GM23338 (cell line): ENCODE results near the gene SLC17A7. TPM values are rescaled to one million over a fixed set of nuclear protein-coding genes. Genes with fewer than 3 reads are reported as not detected.

Experiments used
- ATAC-seq: fragments of 200-7000 bp; cut with Tn5 transposase; 3 replicates; pipeline ENCODE4 v1.9.1; 2020
- DNase-seq: peaks from one replicate; pipeline ENCODE4 v3.0.0-alpha.2; 2015; ENCODE audit warnings: low spot score
- H2AFZ ChIP-seq: fragments of 200-600 bp; sonication (generic); 2 replicates; pipeline ENCODE4 v1.8.0; 2016; ENCODE audit warnings: antibody characterized with exemption, mild to moderate bottlenecking, moderate library complexity
- H3F3A ChIP-seq: fragments of 200-600 bp; sonication (generic); replicated peaks from 2 replicates; pipeline ENCODE4 v1.8.0; 2017; ENCODE audit warnings: antibody characterized with exemption, mixed run types, low read depth
- H3K27ac ChIP-seq: fragments of 200-600 bp; sonication (generic); 2 replicates; pipeline ENCODE4 v1.6.1; 2016; ENCODE audit warnings: low read depth
- H3K27me3 ChIP-seq: fragments of 200-600 bp; sonication (generic); 2 replicates; pipeline ENCODE4 v1.8.0; 2016; ENCODE audit warnings: mild to moderate bottlenecking, mixed run types, moderate library complexity; ENCODE audit not compliant: insufficient read depth
- H3K36me3 ChIP-seq: fragments of 200-600 bp; sonication (generic); 2 replicates; pipeline ENCODE4 v1.8.0; 2016; ENCODE audit warnings: mild to moderate bottlenecking; ENCODE audit not compliant: insufficient read depth
- H3K4me1 ChIP-seq: fragments of 200-600 bp; sonication (generic); 2 replicates; pipeline ENCODE4 v1.8.0; 2016; ENCODE audit warnings: mild to moderate bottlenecking, moderate library complexity; ENCODE audit not compliant: insufficient read depth
- H3K4me2 ChIP-seq: fragments of 200-600 bp; sonication (generic); 2 replicates; pipeline ENCODE4 v1.7.1; 2017; ENCODE audit warnings: mixed run types
- H3K4me3 ChIP-seq: fragments of 200-600 bp; sonication (generic); 2 replicates; pipeline ENCODE4 v1.6.1; 2016; ENCODE audit warnings: mixed run types
- H3K79me2 ChIP-seq: fragments of 200-600 bp; sonication (generic); replicated peaks from 2 replicates; pipeline ENCODE4 v1.8.0; 2017; ENCODE audit warnings: mild to moderate bottlenecking; ENCODE audit not compliant: insufficient read depth
- H3K9me2 ChIP-seq: fragments of 200-600 bp; sonication (generic); 2 replicates; pipeline ENCODE4 v1.8.0; 2017; ENCODE audit not compliant: insufficient read depth
- H4K20me1 ChIP-seq: fragments of 200-600 bp; sonication (generic); replicated peaks from 2 replicates; pipeline ENCODE4 v1.8.0; 2017; ENCODE audit warnings: mild to moderate bottlenecking; ENCODE audit not compliant: insufficient read depth
- H3K27ac Mint-ChIP-seq: 2 replicates; pipeline ENCODE4 v1.8.0; 2020; ENCODE audit warnings: inconsistent platforms, mild to moderate bottlenecking, moderate library complexity, mixed read lengths
- H3K27me3 Mint-ChIP-seq: 3 replicates; pipeline ENCODE4 v1.8.0; 2022; ENCODE audit warnings: low read depth, mild to moderate bottlenecking, moderate library complexity, mixed read lengths, inconsistent platforms; ENCODE audit not compliant: insufficient read depth, poor library complexity
- H3K36me3 Mint-ChIP-seq: 3 replicates; pipeline ENCODE4 v1.8.0; 2021; ENCODE audit warnings: low read depth, mild to moderate bottlenecking, inconsistent platforms, moderate library complexity, mixed read lengths
- H3K4me1 Mint-ChIP-seq: 3 replicates; pipeline ENCODE4 v1.8.0; 2020; ENCODE audit warnings: mild to moderate bottlenecking, inconsistent platforms, mixed read lengths
- H3K4me3 Mint-ChIP-seq: 3 replicates; pipeline ENCODE4 v1.8.0; 2021; ENCODE audit warnings: moderate library complexity, mild to moderate bottlenecking, inconsistent platforms, mixed read lengths
- H3K9me3 Mint-ChIP-seq: 3 replicates; pipeline ENCODE4 v1.8.0; 2020; ENCODE audit warnings: moderate library complexity, mild to moderate bottlenecking, inconsistent platforms, mixed read lengths
- CREB1 ChIP-seq: fragments of 250-450 bp; sonication (Bioruptor Pico); IDR thresholded peaks from 2 replicates; pipeline ENCODE4 v1.5.0; 2020; ENCODE audit warnings: low read depth, mild to moderate bottlenecking, moderate library complexity
- CTCF ChIP-seq, 2 experiments: fragments of 200-600 bp in 1 of 2; sonication (generic) in 1 of 2; conservative IDR thresholded peaks; 2 replicates each; pipeline versions ENCODE4 v1.5.1 to v1.6.1; 2016 to 2017; ENCODE audit warnings: antibody characterized with exemption in 2 of 2, low read depth in 2 of 2, mild to moderate bottlenecking in 2 of 2, moderate library complexity in 1 of 2
- ETS1 ChIP-seq: IDR thresholded peaks from 2 replicates; pipeline ENCODE4 v1.6.1; 2016; ENCODE audit warnings: antibody characterized with exemption
- EZH2 ChIP-seq: fragments of 200-600 bp; sonication (generic); IDR thresholded peaks from one replicate; pipeline ENCODE4 v1.8.0; 2017; ENCODE audit warnings: antibody characterized with exemption, mild to moderate bottlenecking, low read depth; ENCODE audit not compliant: unreplicated experiment
- EZH2phosphoT487 ChIP-seq: fragments of 200-600 bp; sonication (generic); IDR thresholded peaks from one replicate; pipeline ENCODE4 v1.8.1; 2018; ENCODE audit warnings: antibody characterized with exemption; ENCODE audit not compliant: unreplicated experiment
- JUNB ChIP-seq: IDR thresholded peaks from one replicate; pipeline ENCODE4 v1.6.1; 2016; ENCODE audit warnings: antibody characterized with exemption; ENCODE audit not compliant: unreplicated experiment
- NANOG ChIP-seq: IDR thresholded peaks from 2 replicates; pipeline ENCODE4 v1.6.1; 2016; ENCODE audit warnings: antibody characterized with exemption, borderline replicate concordance
- POLR2AphosphoS5 ChIP-seq: IDR thresholded peaks from 2 replicates; pipeline ENCODE4 v1.6.1; 2016; ENCODE audit warnings: antibody characterized with exemption, low read depth
- REST ChIP-seq: IDR thresholded peaks from one replicate; pipeline ENCODE4 v1.6.1; 2018; ENCODE audit warnings: antibody characterized with exemption; ENCODE audit not compliant: unreplicated experiment
- STAT1 ChIP-seq: IDR thresholded peaks from one replicate; pipeline ENCODE4 v1.6.1; 2016; ENCODE audit warnings: antibody characterized with exemption; ENCODE audit not compliant: unreplicated experiment
- ZNF114 ChIP-seq: fragments of 250-450 bp; sonication (Bioruptor Pico); IDR thresholded peaks from 2 replicates; pipeline ENCODE4 v1.5.0; 2020; ENCODE audit warnings: mild to moderate bottlenecking, moderate library complexity
- ZNF331 ChIP-seq: fragments of 250-450 bp; sonication (Bioruptor Pico); IDR thresholded peaks from 2 replicates; pipeline ENCODE4 v1.5.0; 2020; ENCODE audit warnings: low read depth, mild to moderate bottlenecking, moderate library complexity
- ZNF462 ChIP-seq: fragments of 250-450 bp; sonication (Bioruptor Pico); IDR thresholded peaks from 2 replicates; pipeline ENCODE4 v1.5.0; 2020; ENCODE audit warnings: mild to moderate bottlenecking, moderate library complexity
- polyA plus RNA-seq: library from polyadenylated mRNA; unstranded; fragments of >200 nt; fragmentation: Nextera tagmentation; extraction: Ambion mirVana; gene quantifications from 2 replicates; pipeline ENCODE4 v1.2.1, GENCODE V29; 2016
- total RNA-seq: library from RNA; depleted of rRNA; stranded (reverse); fragments of >200 nt; shearing (Covaris generic); gene quantifications from 2 replicates; pipeline ENCODE4 v1.2.3, GENCODE V29; 2014

Gene SLC17A7
- total and polyA plus RNA-seq, 2 experiments from 2014 or later, result 0.90 to 1.5 TPM

- Mint-ChIP-seq H3K27me3 (peaks cover 72% of the 10 kb centered on the region), H3K36me3 (peaks cover 15% of the 10 kb centered on the region; the same call in 2 of the 3 replicates), H3K27ac (peak overlapping the region; percentile 32), H3K4me3 (peak overlapping the region; percentile 66), H3K9me3 (peaks cover 5% of the 10 kb centered on the region; the same call in 2 of the 3 replicates), H3K4me1 (peaks cover 21% of the 10 kb centered on the region)
- H3K79me2 ChIP-seq, result no peaks in the 10 kb centered on the region
- peak; percentile 86 for DNase-seq
- peaks cover 46% of the 10 kb centered on the region for H3K27me3 ChIP-seq
- peak overlapping the region; percentile 76; the same call in 1 of the 2 replicates for H3K27ac ChIP-seq
- peaks cover 16% of the 10 kb centered on the region for H3F3A ChIP-seq
- peaks cover 13% of the 10 kb centered on the region for H3K4me1 ChIP-seq
- H3K36me3 ChIP-seq, result no peaks in the 10 kb centered on the region; the same call in 1 of the 2 replicates
- peak overlapping the region; percentile 94 for H3K4me2 ChIP-seq
- ATAC-seq, result peak; percentile 4
- H2AFZ ChIP-seq, result peak overlapping the region; percentile 90
- peak overlapping the region; percentile 61 for H3K4me3 ChIP-seq
- H4K20me1 ChIP-seq, result no peaks in the 10 kb centered on the region
- no peaks in the 10 kb centered on the region for H3K9me2 ChIP-seq
- TF ChIP-seq POLR2AphosphoS5, result no peak
- no peak for TF ChIP-seq REST
- no peak for TF ChIP-seq JUNB
- TF ChIP-seq STAT1, result no peak
- TF ChIP-seq CREB1 (CRISPR knock-in tag), result no peak
- no peak for TF ChIP-seq CTCF (conservative IDR thresholded peaks at IDR 0.05; ENCODE audit: low read depth in 2 of 2)
- TF ChIP-seq NANOG, result no peak
- no peak for TF ChIP-seq EZH2phosphoT487
- no peak for TF ChIP-seq ZNF462 (CRISPR knock-in tag)
- no peak for TF ChIP-seq ETS1
- TF ChIP-seq ZNF331 (CRISPR knock-in tag), result no peak
- no peak for TF ChIP-seq ZNF114 (CRISPR knock-in tag)
- TF ChIP-seq EZH2, result no peak
Measured at GRCh38 chr19:49442354-49442753, 1.0 kb upstream of the SLC17A7 start.
